Measurements from ENCODE around the gene HP. TPM values are rescaled to one million over a fixed set of nuclear protein-coding genes. Genes with fewer than 3 reads are reported as not detected.
A peak's percentile ranks its signal among the peaks of the same experiment; 100 is the strongest.

Gene HP
- total and polyA plus RNA-seq, 2 of the 13 experiments (the other 11 are each of a cell fraction or from before 2014, with no cell fraction given) = 387 to 524 TPM

DNA sequence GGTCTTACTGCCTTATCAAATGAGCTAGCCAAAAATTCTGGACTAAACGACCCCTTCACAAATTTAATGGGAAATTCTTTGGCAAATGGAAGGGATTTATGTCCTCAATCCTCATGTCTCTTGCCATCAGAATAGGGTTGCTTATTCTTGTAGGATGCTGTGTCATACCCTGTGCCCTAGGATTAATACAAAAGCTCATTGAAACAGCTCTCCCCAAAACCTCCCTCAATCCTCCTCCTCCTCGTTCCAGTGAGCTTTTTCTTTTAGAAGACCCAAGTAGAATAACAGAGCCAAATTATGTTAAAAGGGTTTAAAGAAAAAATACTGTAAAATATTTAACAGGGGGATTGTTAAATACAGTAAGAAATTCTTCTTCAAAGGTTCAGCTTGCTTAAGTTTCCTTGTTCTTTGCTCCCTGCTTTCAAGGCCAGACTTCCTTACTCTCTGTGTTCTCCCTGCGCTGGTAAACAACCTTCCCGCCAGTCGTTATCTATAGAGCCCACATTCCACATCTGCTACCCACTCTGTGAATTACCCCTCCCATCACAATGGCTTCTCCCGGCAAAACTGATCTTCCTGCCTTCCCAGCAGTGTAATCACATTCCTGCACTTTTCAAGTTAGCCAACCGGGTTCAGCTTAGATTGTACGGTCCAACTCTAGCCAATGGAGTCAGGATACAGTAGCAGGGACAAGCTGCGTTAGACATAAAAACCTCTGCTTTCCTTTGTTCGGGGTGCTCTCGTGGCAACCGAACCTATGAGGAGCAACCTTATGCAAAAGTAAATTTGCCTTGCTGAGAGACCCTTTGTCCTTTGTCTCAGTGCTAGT, 18.4 kb downstream of the HP start (continued):
- TF ChIP-seq, protein P1, sequence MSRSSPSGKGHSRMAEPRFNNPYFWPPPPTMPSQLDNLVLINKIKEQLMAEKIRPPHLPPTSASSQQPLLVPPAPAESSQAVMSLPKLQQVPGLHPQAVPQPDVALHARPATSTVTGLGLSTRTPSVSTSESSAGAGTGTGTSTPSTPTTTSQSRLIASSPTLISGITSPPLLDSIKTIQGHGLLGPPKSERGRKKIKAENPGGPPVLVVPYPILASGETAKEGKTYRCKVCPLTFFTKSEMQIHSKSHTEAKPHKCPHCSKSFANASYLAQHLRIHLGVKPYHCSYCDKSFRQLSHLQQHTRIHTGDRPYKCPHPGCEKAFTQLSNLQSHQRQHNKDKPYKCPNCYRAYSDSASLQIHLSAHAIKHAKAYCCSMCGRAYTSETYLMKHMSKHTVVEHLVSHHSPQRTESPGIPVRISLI (CRISPR knock-in tag; IDR thresholded peaks at IDR 0.05; ENCODE audit: borderline replicate concordance) = no peak
- TF ChIP-seq EED (CRISPR knock-in tag; IDR thresholded peaks at IDR 0.05) (no peak), IRF9 (CRISPR knock-in tag; IDR thresholded peaks at IDR 0.05; ENCODE audit: borderline replicate concordance) (no peak), E2F5 (CRISPR knock-in tag; conservative IDR thresholded peaks at IDR 0.05) (peak; percentile 81), SAFB2 (CRISPR knock-in tag; IDR thresholded peaks at IDR 0.05; ENCODE audit: borderline replicate concordance, low read depth) (no peak), CTCF (CRISPR knock-in tag; IDR thresholded peaks at IDR 0.05) (no peak), MED8 (CRISPR knock-in tag; IDR thresholded peaks at IDR 0.05; ENCODE audit: insufficient replicate concordance) (no peak), MEIS2 (CRISPR knock-in tag; IDR thresholded peaks at IDR 0.05) (no peak), ZNF75D (CRISPR knock-in tag; IDR thresholded peaks at IDR 0.05; ENCODE audit: borderline replicate concordance) (no peak), ELF3 (CRISPR knock-in tag; IDR thresholded peaks at IDR 0.05) (peak; percentile 81), NONO (IDR thresholded peaks at IDR 0.05) (no peak), NONO (CRISPR knock-in tag; conservative IDR thresholded peaks at IDR 0.05) (peak; percentile 58), ZSCAN21 (CRISPR knock-in tag; IDR thresholded peaks at IDR 0.05; ENCODE audit: borderline replicate concordance) (no peak), ZNF484 (CRISPR knock-in tag; IDR thresholded peaks at IDR 0.05; ENCODE audit: borderline replicate concordance, low read depth) (no peak), ZNF33A (CRISPR knock-in tag; IDR thresholded peaks at IDR 0.05; ENCODE audit: borderline replicate concordance) (no peak), MTF1 (CRISPR knock-in tag; IDR thresholded peaks at IDR 0.05) (no peak), ZBTB21 (CRISPR knock-in tag; IDR thresholded peaks at IDR 0.05) (no peak), DRAP1 (CRISPR knock-in tag; IDR thresholded peaks at IDR 0.05) (peak; percentile 96), ESRRA (CRISPR knock-in tag; IDR thresholded peaks at IDR 0.05; ENCODE audit: low read depth) (no peak; the same call in 1 of the 2 replicates), FIP1L1 (IDR thresholded peaks at IDR 0.05; ENCODE audit: borderline replicate concordance, insufficient read depth, low read depth, low read length) (no peak), JUNB (CRISPR knock-in tag; IDR thresholded peaks at IDR 0.05; ENCODE audit: borderline replicate concordance) (no peak), POLR2AphosphoS5 (IDR thresholded peaks at IDR 0.05; ENCODE audit: low read depth, low read length) (peak; percentile 77)
- TF ChIP-seq, protein P2, sequence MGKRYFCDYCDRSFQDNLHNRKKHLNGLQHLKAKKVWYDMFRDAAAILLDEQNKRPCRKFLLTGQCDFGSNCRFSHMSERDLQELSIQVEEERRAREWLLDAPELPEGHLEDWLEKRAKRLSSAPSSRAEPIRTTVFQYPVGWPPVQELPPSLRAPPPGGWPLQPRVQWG (CRISPR knock-in tag; IDR thresholded peaks at IDR 0.05; ENCODE audit: borderline replicate concordance, low read depth) = no peak

Data from HepG2 (cell line).